Measurements from ENCODE around the gene SPATA21. TPM values are rescaled to one million over a fixed set of nuclear protein-coding genes. Genes with fewer than 3 reads are reported as not detected.

SPATA21 gene
- total and polyA plus RNA-seq, 4 donors, result 0.08 to 0.42 TPM; not detected in 2

DNA sequence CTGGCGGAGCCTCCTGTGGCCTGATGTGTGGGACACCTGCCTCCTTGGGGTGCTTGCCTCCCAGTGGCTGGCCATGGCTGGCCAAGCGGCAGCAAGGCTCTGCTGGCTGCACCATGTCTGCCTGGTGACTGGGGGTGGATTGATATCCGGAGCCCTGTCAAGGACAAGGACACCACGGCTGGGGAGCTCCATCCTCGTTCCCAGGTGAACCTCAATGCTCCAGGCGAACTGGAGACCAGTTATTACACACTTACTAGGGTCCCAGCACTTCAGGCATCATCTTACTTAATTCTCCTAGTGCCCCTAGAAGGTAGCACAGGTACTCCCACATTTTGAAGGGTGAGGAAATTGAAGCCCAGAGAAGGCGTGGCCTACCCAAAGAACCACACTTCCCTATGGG is 15.2 kb downstream of the SPATA21 start:
- H3K9me3 ChIP-seq (ENCODE audit: control insufficient read depth in 4 of 4, low read length in 3 of 4), result no peaks in the 10 kb centered on the region
- TF ChIP-seq, protein P1, sequence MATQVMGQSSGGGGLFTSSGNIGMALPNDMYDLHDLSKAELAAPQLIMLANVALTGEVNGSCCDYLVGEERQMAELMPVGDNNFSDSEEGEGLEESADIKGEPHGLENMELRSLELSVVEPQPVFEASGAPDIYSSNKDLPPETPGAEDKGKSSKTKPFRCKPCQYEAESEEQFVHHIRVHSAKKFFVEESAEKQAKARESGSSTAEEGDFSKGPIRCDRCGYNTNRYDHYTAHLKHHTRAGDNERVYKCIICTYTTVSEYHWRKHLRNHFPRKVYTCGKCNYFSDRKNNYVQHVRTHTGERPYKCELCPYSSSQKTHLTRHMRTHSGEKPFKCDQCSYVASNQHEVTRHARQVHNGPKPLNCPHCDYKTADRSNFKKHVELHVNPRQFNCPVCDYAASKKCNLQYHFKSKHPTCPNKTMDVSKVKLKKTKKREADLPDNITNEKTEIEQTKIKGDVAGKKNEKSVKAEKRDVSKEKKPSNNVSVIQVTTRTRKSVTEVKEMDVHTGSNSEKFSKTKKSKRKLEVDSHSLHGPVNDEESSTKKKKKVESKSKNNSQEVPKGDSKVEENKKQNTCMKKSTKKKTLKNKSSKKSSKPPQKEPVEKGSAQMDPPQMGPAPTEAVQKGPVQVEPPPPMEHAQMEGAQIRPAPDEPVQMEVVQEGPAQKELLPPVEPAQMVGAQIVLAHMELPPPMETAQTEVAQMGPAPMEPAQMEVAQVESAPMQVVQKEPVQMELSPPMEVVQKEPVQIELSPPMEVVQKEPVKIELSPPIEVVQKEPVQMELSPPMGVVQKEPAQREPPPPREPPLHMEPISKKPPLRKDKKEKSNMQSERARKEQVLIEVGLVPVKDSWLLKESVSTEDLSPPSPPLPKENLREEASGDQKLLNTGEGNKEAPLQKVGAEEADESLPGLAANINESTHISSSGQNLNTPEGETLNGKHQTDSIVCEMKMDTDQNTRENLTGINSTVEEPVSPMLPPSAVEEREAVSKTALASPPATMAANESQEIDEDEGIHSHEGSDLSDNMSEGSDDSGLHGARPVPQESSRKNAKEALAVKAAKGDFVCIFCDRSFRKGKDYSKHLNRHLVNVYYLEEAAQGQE (IDR thresholded peaks at IDR 0.05), result no peak
- TF ChIP-seq SP1 (IDR thresholded peaks at IDR 0.05) (no peak), HNF4G (IDR thresholded peaks at IDR 0.05) (no peak), FOXA2 (IDR thresholded peaks at IDR 0.05) (no peak), GABPA (IDR thresholded peaks at IDR 0.05 in 1 of 2, conservative IDR thresholded peaks at IDR 0.05 in 1 of 2) (no peak), HNF4A (conservative IDR thresholded peaks at IDR 0.05) (no peak), NR2F2 (IDR thresholded peaks at IDR 0.05) (no peak), FOXA1 (IDR thresholded peaks at IDR 0.05) (no peak)
- TF ChIP-seq, protein P2, sequence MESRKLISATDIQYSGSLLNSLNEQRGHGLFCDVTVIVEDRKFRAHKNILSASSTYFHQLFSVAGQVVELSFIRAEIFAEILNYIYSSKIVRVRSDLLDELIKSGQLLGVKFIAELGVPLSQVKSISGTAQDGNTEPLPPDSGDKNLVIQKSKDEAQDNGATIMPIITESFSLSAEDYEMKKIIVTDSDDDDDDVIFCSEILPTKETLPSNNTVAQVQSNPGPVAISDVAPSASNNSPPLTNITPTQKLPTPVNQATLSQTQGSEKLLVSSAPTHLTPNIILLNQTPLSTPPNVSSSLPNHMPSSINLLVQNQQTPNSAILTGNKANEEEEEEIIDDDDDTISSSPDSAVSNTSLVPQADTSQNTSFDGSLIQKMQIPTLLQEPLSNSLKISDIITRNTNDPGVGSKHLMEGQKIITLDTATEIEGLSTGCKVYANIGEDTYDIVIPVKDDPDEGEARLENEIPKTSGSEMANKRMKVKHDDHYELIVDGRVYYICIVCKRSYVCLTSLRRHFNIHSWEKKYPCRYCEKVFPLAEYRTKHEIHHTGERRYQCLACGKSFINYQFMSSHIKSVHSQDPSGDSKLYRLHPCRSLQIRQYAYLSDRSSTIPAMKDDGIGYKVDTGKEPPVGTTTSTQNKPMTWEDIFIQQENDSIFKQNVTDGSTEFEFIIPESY (IDR thresholded peaks at IDR 0.05), result no peak
- TF ChIP-seq, protein P3, sequence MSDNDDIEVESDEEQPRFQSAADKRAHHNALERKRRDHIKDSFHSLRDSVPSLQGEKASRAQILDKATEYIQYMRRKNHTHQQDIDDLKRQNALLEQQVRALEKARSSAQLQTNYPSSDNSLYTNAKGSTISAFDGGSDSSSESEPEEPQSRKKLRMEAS (IDR thresholded peaks at IDR 0.05), result no peak
- TF ChIP-seq, protein P4, sequence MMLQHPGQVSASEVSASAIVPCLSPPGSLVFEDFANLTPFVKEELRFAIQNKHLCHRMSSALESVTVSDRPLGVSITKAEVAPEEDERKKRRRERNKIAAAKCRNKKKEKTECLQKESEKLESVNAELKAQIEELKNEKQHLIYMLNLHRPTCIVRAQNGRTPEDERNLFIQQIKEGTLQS (IDR thresholded peaks at IDR 0.05), result no peak
- WGBS, result 95% methylated on average over 7 of the region's 7 CpGs
- no peaks in the 10 kb centered on the region for H3K36me3 ChIP-seq (ENCODE audit: control insufficient read depth in 4 of 4, insufficient read depth in 3 of 4, low read depth in 1 of 4, low read length in 3 of 4)
- H3K27me3 ChIP-seq (ENCODE audit: control insufficient read depth in 4 of 4, insufficient read depth in 4 of 4, low read length in 3 of 4), result no peaks in the 10 kb centered on the region
- H3K4me1 ChIP-seq (ENCODE audit: control insufficient read depth in 4 of 4, insufficient read depth in 4 of 4, low read length in 3 of 4), result peaks cover 0 to 7% (median 0%) of the 10 kb centered on the region in 4 donors
- no peak for DNase-seq (ENCODE audit: low spot score)
- no peak overlapping the region for H3K9ac ChIP-seq (ENCODE audit: low read depth in 1 of 2, low read length in 2 of 2)
- H3K27ac ChIP-seq (ENCODE audit: low read depth in 1 of 2, low read length in 2 of 2), result no peak overlapping the region
- H3K4me3 ChIP-seq (ENCODE audit: low read depth in 1 of 3, low read length in 3 of 3), result no peak overlapping the region

DNA sequence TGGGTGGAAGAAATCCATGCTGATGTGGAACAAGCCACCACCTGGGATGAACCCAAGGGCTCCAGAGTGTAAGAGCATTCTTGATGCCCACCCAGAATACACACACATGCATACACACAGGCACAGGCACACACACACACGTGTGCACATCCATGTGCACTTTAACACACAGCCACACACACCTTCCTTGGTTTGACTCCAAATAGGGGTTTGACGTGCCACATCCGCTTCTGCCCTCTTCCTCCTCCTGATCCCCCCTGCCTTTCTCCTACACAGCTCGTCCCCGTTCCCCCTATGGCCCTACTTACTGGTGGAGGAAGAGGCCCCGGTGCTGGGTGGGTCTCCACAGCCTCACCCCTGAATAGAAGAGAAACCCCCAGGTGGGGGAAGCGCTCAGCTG is 16.0 kb downstream of the SPATA21 start:
- 92% methylated on average over 7 of the region's 7 CpGs for WGBS
- TF ChIP-seq, protein P3 (IDR thresholded peaks at IDR 0.05), result no peak
- TF ChIP-seq TAF1 (conservative IDR thresholded peaks at IDR 0.05) (no peak), FOXA2 (IDR thresholded peaks at IDR 0.05) (no peak), RAD21 (IDR thresholded peaks at IDR 0.05) (no peak)
- TF ChIP-seq, protein P5, sequence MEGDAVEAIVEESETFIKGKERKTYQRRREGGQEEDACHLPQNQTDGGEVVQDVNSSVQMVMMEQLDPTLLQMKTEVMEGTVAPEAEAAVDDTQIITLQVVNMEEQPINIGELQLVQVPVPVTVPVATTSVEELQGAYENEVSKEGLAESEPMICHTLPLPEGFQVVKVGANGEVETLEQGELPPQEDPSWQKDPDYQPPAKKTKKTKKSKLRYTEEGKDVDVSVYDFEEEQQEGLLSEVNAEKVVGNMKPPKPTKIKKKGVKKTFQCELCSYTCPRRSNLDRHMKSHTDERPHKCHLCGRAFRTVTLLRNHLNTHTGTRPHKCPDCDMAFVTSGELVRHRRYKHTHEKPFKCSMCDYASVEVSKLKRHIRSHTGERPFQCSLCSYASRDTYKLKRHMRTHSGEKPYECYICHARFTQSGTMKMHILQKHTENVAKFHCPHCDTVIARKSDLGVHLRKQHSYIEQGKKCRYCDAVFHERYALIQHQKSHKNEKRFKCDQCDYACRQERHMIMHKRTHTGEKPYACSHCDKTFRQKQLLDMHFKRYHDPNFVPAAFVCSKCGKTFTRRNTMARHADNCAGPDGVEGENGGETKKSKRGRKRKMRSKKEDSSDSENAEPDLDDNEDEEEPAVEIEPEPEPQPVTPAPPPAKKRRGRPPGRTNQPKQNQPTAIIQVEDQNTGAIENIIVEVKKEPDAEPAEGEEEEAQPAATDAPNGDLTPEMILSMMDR (IDR thresholded peaks at IDR 0.05; ENCODE audit: low read depth, low read length, missing input control), result no peak
- TF ChIP-seq, protein P2 (IDR thresholded peaks at IDR 0.05), result no peak
- no peak for DNase-seq (ENCODE audit: low spot score)
- Histone ChIP-seq H3K27me3 (ENCODE audit: control insufficient read depth in 4 of 4, insufficient read depth in 4 of 4, low read length in 3 of 4) (no peaks in the 10 kb centered on the region), H3K9me3 (ENCODE audit: control insufficient read depth in 4 of 4, low read length in 3 of 4) (no peaks in the 10 kb centered on the region), H3K4me3 (ENCODE audit: low read depth in 1 of 3, low read length in 3 of 3) (no peak overlapping the region), H3K4me1 (ENCODE audit: control insufficient read depth in 4 of 4, insufficient read depth in 4 of 4, low read length in 3 of 4) (peaks cover 0 to 7% (median 0%) of the 10 kb centered on the region in 4 donors), H3K36me3 (ENCODE audit: control insufficient read depth in 4 of 4, insufficient read depth in 3 of 4, low read depth in 1 of 4, low read length in 3 of 4) (no peaks in the 10 kb centered on the region), H3K27ac (ENCODE audit: low read depth in 1 of 2, low read length in 2 of 2) (no peak overlapping the region), H3K9ac (ENCODE audit: low read depth in 1 of 2, low read length in 2 of 2) (no peak overlapping the region)
